GM23338 (cell line): Measurements from ENCODE around the gene CTNNA2. TPM values are rescaled to one million over a fixed set of nuclear protein-coding genes. Genes with fewer than 3 reads are reported as not detected.
A peak's percentile ranks its signal among the peaks of the same experiment; 100 is the strongest.

ENCODE experiments used
- ATAC-seq: fragments of 200-7000 bp; cut with Tn5 transposase; 3 replicates; pipeline ENCODE4 v1.9.1; 2020
- DNase-seq: peaks from one replicate; pipeline ENCODE4 v3.0.0-alpha.2; 2015; ENCODE audit warnings: low spot score
- H2AFZ ChIP-seq: fragments of 200-600 bp; sonication (generic); 2 replicates; pipeline ENCODE4 v1.8.0; 2016; ENCODE audit warnings: antibody characterized with exemption, mild to moderate bottlenecking, moderate library complexity
- H3F3A ChIP-seq: fragments of 200-600 bp; sonication (generic); replicated peaks from 2 replicates; pipeline ENCODE4 v1.8.0; 2017; ENCODE audit warnings: antibody characterized with exemption, mixed run types, low read depth
- H3K27ac ChIP-seq: fragments of 200-600 bp; sonication (generic); 2 replicates; pipeline ENCODE4 v1.6.1; 2016; ENCODE audit warnings: low read depth
- H3K27me3 ChIP-seq: fragments of 200-600 bp; sonication (generic); 2 replicates; pipeline ENCODE4 v1.8.0; 2016; ENCODE audit warnings: mild to moderate bottlenecking, mixed run types, moderate library complexity; ENCODE audit not compliant: insufficient read depth
- H3K36me3 ChIP-seq: fragments of 200-600 bp; sonication (generic); 2 replicates; pipeline ENCODE4 v1.8.0; 2016; ENCODE audit warnings: mild to moderate bottlenecking; ENCODE audit not compliant: insufficient read depth
- H3K4me1 ChIP-seq: fragments of 200-600 bp; sonication (generic); 2 replicates; pipeline ENCODE4 v1.8.0; 2016; ENCODE audit warnings: mild to moderate bottlenecking, moderate library complexity; ENCODE audit not compliant: insufficient read depth
- H3K4me2 ChIP-seq: fragments of 200-600 bp; sonication (generic); 2 replicates; pipeline ENCODE4 v1.7.1; 2017; ENCODE audit warnings: mixed run types
- H3K4me3 ChIP-seq: fragments of 200-600 bp; sonication (generic); 2 replicates; pipeline ENCODE4 v1.6.1; 2016; ENCODE audit warnings: mixed run types
- H3K79me2 ChIP-seq: fragments of 200-600 bp; sonication (generic); replicated peaks from 2 replicates; pipeline ENCODE4 v1.8.0; 2017; ENCODE audit warnings: mild to moderate bottlenecking; ENCODE audit not compliant: insufficient read depth
- H3K9me2 ChIP-seq: fragments of 200-600 bp; sonication (generic); 2 replicates; pipeline ENCODE4 v1.8.0; 2017; ENCODE audit not compliant: insufficient read depth
- H4K20me1 ChIP-seq: fragments of 200-600 bp; sonication (generic); replicated peaks from 2 replicates; pipeline ENCODE4 v1.8.0; 2017; ENCODE audit warnings: mild to moderate bottlenecking; ENCODE audit not compliant: insufficient read depth
- H3K27ac Mint-ChIP-seq: 2 replicates; pipeline ENCODE4 v1.8.0; 2020; ENCODE audit warnings: inconsistent platforms, mild to moderate bottlenecking, moderate library complexity, mixed read lengths
- H3K27me3 Mint-ChIP-seq: 3 replicates; pipeline ENCODE4 v1.8.0; 2022; ENCODE audit warnings: low read depth, mild to moderate bottlenecking, moderate library complexity, mixed read lengths, inconsistent platforms; ENCODE audit not compliant: insufficient read depth, poor library complexity
- H3K36me3 Mint-ChIP-seq: 3 replicates; pipeline ENCODE4 v1.8.0; 2021; ENCODE audit warnings: low read depth, mild to moderate bottlenecking, inconsistent platforms, moderate library complexity, mixed read lengths
- H3K4me1 Mint-ChIP-seq: 3 replicates; pipeline ENCODE4 v1.8.0; 2020; ENCODE audit warnings: mild to moderate bottlenecking, inconsistent platforms, mixed read lengths
- H3K4me3 Mint-ChIP-seq: 3 replicates; pipeline ENCODE4 v1.8.0; 2021; ENCODE audit warnings: moderate library complexity, mild to moderate bottlenecking, inconsistent platforms, mixed read lengths
- H3K9me3 Mint-ChIP-seq: 3 replicates; pipeline ENCODE4 v1.8.0; 2020; ENCODE audit warnings: moderate library complexity, mild to moderate bottlenecking, inconsistent platforms, mixed read lengths
- CTCF ChIP-seq, 2 experiments: fragments of 200-600 bp in 1 of 2; sonication (generic) in 1 of 2; conservative IDR thresholded peaks; 2 replicates each; pipeline versions ENCODE4 v1.5.1 to v1.6.1; 2016 to 2017; ENCODE audit warnings: antibody characterized with exemption in 2 of 2, low read depth in 2 of 2, mild to moderate bottlenecking in 2 of 2, moderate library complexity in 1 of 2
- EZH2 ChIP-seq: fragments of 200-600 bp; sonication (generic); IDR thresholded peaks from one replicate; pipeline ENCODE4 v1.8.0; 2017; ENCODE audit warnings: antibody characterized with exemption, mild to moderate bottlenecking, low read depth; ENCODE audit not compliant: unreplicated experiment
- EZH2phosphoT487 ChIP-seq: fragments of 200-600 bp; sonication (generic); IDR thresholded peaks from one replicate; pipeline ENCODE4 v1.8.1; 2018; ENCODE audit warnings: antibody characterized with exemption; ENCODE audit not compliant: unreplicated experiment
- JUNB ChIP-seq: IDR thresholded peaks from one replicate; pipeline ENCODE4 v1.6.1; 2016; ENCODE audit warnings: antibody characterized with exemption; ENCODE audit not compliant: unreplicated experiment
- NANOG ChIP-seq: IDR thresholded peaks from 2 replicates; pipeline ENCODE4 v1.6.1; 2016; ENCODE audit warnings: antibody characterized with exemption, borderline replicate concordance
- POLR2AphosphoS5 ChIP-seq: IDR thresholded peaks from 2 replicates; pipeline ENCODE4 v1.6.1; 2016; ENCODE audit warnings: antibody characterized with exemption, low read depth
- REST ChIP-seq: IDR thresholded peaks from one replicate; pipeline ENCODE4 v1.6.1; 2018; ENCODE audit warnings: antibody characterized with exemption; ENCODE audit not compliant: unreplicated experiment
- ZNF114 ChIP-seq: fragments of 250-450 bp; sonication (Bioruptor Pico); IDR thresholded peaks from 2 replicates; pipeline ENCODE4 v1.5.0; 2020; ENCODE audit warnings: mild to moderate bottlenecking, moderate library complexity
- ZNF462 ChIP-seq: fragments of 250-450 bp; sonication (Bioruptor Pico); IDR thresholded peaks from 2 replicates; pipeline ENCODE4 v1.5.0; 2020; ENCODE audit warnings: mild to moderate bottlenecking, moderate library complexity
- polyA plus RNA-seq: library from polyadenylated mRNA; unstranded; fragments of >200 nt; fragmentation: Nextera tagmentation; extraction: Ambion mirVana; gene quantifications from 2 replicates; pipeline ENCODE4 v1.2.1, GENCODE V29; 2016
- total RNA-seq: library from RNA; depleted of rRNA; stranded (reverse); fragments of >200 nt; shearing (Covaris generic); gene quantifications from 2 replicates; pipeline ENCODE4 v1.2.3, GENCODE V29; 2014

Gene CTNNA2
- total and polyA plus RNA-seq, 2 experiments from 2014 or later, result 6.4 to 15.6 TPM

- Histone ChIP-seq H3K4me2 (no peak overlapping the region), H3K27me3 (peaks cover 9% of the 10 kb centered on the region), H3K79me2 (no peaks in the 10 kb centered on the region), H4K20me1 (no peaks in the 10 kb centered on the region), H3K36me3 (no peaks in the 10 kb centered on the region), H3K9me2 (no peaks in the 10 kb centered on the region; the same call in 1 of the 2 replicates), H3K4me3 (no peak overlapping the region), H3K27ac (no peak overlapping the region), H3K4me1 (peaks cover 58% of the 10 kb centered on the region), H3F3A (no peaks in the 10 kb centered on the region), H2AFZ (no peak overlapping the region)
- no peaks in the 10 kb centered on the region for H3K36me3 Mint-ChIP-seq
- no peaks in the 10 kb centered on the region for H3K9me3 Mint-ChIP-seq
- no peak overlapping the region for H3K4me3 Mint-ChIP-seq
- ATAC-seq (peak; percentile 31; the same call in 2 of the 3 replicates), DNase-seq (no peak)
- peaks cover 2% of the 10 kb centered on the region for H3K27me3 Mint-ChIP-seq
- no peak overlapping the region for H3K27ac Mint-ChIP-seq
- TF ChIP-seq ZNF462 (CRISPR knock-in tag) (no peak), CTCF (conservative IDR thresholded peaks at IDR 0.05; ENCODE audit: low read depth in 2 of 2) (no peak)
- H3K4me1 Mint-ChIP-seq, result peaks cover 29% of the 10 kb centered on the region
These were observed 815.3 kb downstream of the CTNNA2 start for GRCh38 chr2:80328159-80328571.

- Histone ChIP-seq H3K4me1 (peaks cover 45% of the 10 kb centered on the region), H3K36me3 (no peaks in the 10 kb centered on the region), H3K79me2 (no peaks in the 10 kb centered on the region), H3K27ac (no peak overlapping the region), H3K9me2 (no peaks in the 10 kb centered on the region; the same call in 1 of the 2 replicates), H3K27me3 (no peaks in the 10 kb centered on the region), H2AFZ (no peak overlapping the region), H3K4me3 (no peak overlapping the region), H3F3A (no peaks in the 10 kb centered on the region), H3K4me2 (no peak overlapping the region), H4K20me1 (no peaks in the 10 kb centered on the region)
- no peak for DNase-seq
- Mint-ChIP-seq H3K27me3 (peaks cover 2% of the 10 kb centered on the region), H3K4me3 (no peak overlapping the region), H3K9me3 (no peaks in the 10 kb centered on the region), H3K36me3 (no peaks in the 10 kb centered on the region), H3K4me1 (peaks cover 29% of the 10 kb centered on the region), H3K27ac (no peak overlapping the region)
- no peak for ATAC-seq
- TF ChIP-seq REST (no peak), ZNF114 (CRISPR knock-in tag) (no peak), POLR2AphosphoS5 (no peak), NANOG (no peak), EZH2phosphoT487 (no peak), JUNB (no peak), EZH2 (no peak)
These were observed 816.6 kb downstream of the CTNNA2 start for GRCh38 chr2:80329491-80329890.
